Uterine smooth muscle cell (primary cell): ENCODE measurements around the gene MC3R. TPM values are rescaled to one million over a fixed set of nuclear protein-coding genes. Genes with fewer than 3 reads are reported as not detected.

ENCODE experiments used
- total RNA-seq: library from RNA; depleted of rRNA; stranded (reverse); fragments of >200 nt; gene quantifications from 2 replicates; pipeline ENCODE4 v1.2.3, GENCODE V29; 2014

The MC3R gene
- total RNA-seq, result not detected in 2 replicates

DNA sequence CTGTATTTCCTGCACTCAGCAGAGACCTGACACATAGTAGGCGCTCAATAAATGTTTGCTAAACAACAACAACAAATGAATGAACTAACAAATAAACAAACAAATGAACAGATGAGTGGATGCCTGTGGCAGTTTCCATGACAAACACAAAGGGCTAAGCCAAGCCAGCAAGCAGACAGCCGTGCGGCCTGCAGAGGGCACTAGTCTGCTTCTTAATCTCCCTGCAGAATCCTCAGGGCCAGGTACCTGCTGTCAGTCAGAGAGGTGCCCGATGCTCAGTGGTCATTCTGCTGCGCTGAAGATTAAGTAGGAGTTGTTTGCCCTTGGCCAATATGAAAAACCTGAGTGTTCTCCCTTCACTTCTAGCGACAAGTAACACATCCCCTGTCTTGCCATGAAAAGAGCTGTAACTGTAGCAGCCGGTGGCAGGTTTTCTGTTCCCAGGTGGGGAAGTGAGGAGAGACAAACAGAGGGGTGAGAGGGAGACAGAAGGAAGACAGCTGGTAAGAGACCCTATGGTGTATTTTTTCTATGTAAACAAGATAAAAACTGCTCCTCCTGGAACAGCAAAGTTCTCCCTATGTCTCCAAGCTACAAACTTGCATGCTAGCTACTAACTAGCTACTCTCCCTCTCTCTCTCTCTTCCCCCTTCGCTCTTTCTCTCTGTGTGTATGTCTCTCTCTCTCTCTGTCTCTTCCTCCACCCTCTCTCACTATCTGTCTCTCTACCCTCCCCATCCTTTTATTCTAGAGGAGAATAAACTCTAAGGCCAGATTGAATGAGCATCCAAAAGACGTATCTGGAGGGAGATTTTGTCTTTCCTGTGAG lies at the start of gene MC3R:
Gene MC3R, plus strand, starts transcription at position 779 of the 829 bp plus-strand sequence. CDS start 112 bp downstream, outside the sequence.

Other genes with a start within 250 kb of the MC3R start
- not detected in 2 replicates for gene CBLN4, start 243.2 kb upstream of the MC3R start, total RNA-seq
- 20.7 and 36.9 TPM in 2 replicates for gene FAM210B, start 110.2 kb downstream of the MC3R start, total RNA-seq
- gene AURKA, start 143.5 kb downstream of the MC3R start, total RNA-seq, result 27.5 and 109 TPM in 2 replicates
- 24.7 and 42.4 TPM in 2 replicates for gene CSTF1, start 143.9 kb downstream of the MC3R start, total RNA-seq
- gene CASS4, start 163.5 kb downstream of the MC3R start, total RNA-seq, result 0.12 and 0.77 TPM in 2 replicates
- 76.5 and 95.3 TPM in 2 replicates for gene RTF2, start 219.9 kb downstream of the MC3R start, total RNA-seq